ENCODE measurements around the gene SIL1.

Gene SIL1

GRCh38 chr5:138946831-138947560 is 251.2 kb downstream of the SIL1 start:
- TF ChIP-seq CTCF (IDR thresholded peaks at IDR 0.05) = no peak

GRCh38 chr5:138946241-138946623 is 251.9 kb downstream of the SIL1 start:
- TF ChIP-seq CTCF (IDR thresholded peaks at IDR 0.05) = no peak

- TF ChIP-seq CTCF (IDR thresholded peaks at IDR 0.05) = no peak
These were observed 252.5 kb downstream of the SIL1 start for GRCh38 chr5:138945421-138946240.

GRCh38 chr5:138944527-138945322 is 253.4 kb downstream of the SIL1 start:
- TF ChIP-seq CTCF (IDR thresholded peaks at IDR 0.05) = no peak

GRCh38 chr5:138943599-138944173 is 254.5 kb downstream of the SIL1 start:
- TF ChIP-seq CTCF (IDR thresholded peaks at IDR 0.05) = no peak

GRCh38 chr5:138942861-138943260 is 255.3 kb downstream of the SIL1 start:
- TF ChIP-seq CTCF (IDR thresholded peaks at IDR 0.05) = no peak

- TF ChIP-seq CTCF (IDR thresholded peaks at IDR 0.05) = no peak
These were observed 256.1 kb downstream of the SIL1 start for GRCh38 chr5:138942066-138942465.

All from LNCAP (cell line).